ENCODE results near the gene SPEG. TPM values are rescaled to one million over a fixed set of nuclear protein-coding genes. Genes with fewer than 3 reads are reported as not detected.

Gene SPEG
- total and polyA plus RNA-seq, 2 of the 13 experiments (the other 11 are each of a cell fraction or from before 2014, with no cell fraction given), result 0.18 to 0.24 TPM

DNA sequence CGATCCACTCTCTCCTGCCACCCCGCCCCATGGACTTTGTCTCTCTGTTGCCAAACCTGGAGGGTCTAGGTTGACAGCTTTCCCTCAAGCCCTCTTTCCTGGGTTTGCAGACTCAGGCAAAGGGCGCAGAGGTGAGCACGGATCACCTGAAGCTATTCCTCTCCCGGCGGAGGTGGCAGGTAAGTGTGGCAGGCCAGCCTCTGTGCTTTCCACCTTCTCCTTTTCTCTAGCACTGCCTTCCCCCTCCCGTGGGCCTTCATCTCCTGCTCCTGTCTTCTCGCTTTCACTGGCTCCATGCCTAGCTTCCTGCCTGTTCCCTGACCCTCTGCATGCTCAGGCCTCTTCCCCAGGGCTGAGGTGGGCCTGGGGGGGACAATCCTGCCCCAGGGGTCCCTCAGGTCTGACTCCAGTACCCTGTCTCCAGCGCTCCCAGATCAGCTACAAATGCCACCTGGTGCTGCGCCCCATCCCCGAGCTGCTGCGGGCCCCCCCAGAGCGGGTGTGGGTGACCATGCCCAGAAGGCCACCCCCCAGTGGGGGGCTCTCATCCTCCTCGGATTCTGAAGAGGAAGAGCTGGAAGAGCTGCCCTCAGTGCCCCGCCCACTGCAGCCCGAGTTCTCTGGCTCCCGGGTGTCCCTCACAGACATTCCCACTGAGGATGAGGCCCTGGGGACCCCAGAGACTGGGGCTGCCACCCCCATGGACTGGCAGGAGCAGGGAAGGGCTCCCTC is 48.2 kb downstream of the SPEG start:
- Histone ChIP-seq H3K27ac (ENCODE audit: extremely low read length, insufficient read depth, low read length) (no peak overlapping the region), H3K4me3 (replicated peaks in 1 of 3; ENCODE audit: insufficient read depth in 1 of 3, low read depth in 2 of 3, low read length in 3 of 3) (no peak overlapping the region), H3K4me2 (ENCODE audit: low read depth, low read length) (no peak overlapping the region), H2AFZ (ENCODE audit: low read length) (no peak overlapping the region), H3K9me3 (ENCODE audit: low read length) (no peaks in the 10 kb centered on the region), H3K9ac (ENCODE audit: insufficient read depth, low read depth, low read length) (no peak overlapping the region), H4K20me1 (ENCODE audit: insufficient read depth, low read length) (no peaks in the 10 kb centered on the region), H3K27me3 (ENCODE audit: control insufficient read depth in 1 of 2, insufficient read depth in 2 of 2, low read length in 2 of 2) (peaks cover 55 to 98% of the 10 kb centered on the region in 2 experiments), H3K79me2 (ENCODE audit: insufficient read depth, low read length) (no peaks in the 10 kb centered on the region), H3K4me1 (ENCODE audit: insufficient read depth, low read length) (peaks cover 13% of the 10 kb centered on the region), H3K36me3 (replicated peaks in 1 of 2; ENCODE audit: control insufficient read depth in 1 of 2, insufficient read depth in 2 of 2, low read length in 2 of 2) (no peaks in the 10 kb centered on the region)
- FAIRE-seq (no peak), DNase-seq (ENCODE audit: low spot score) (no peak), ATAC-seq (peak; percentile 9; the same call in 1 of the 3 replicates)
- ChIA-PET CTCF (ENCODE audit: low intra/inter-chr PET ratio, low total read pairs) (no interaction called here), POLR2A (interaction anchor here (0.7 to 3.0 kb wide), 2 partner anchors 15 to 196 kb away, joined by 3 to 12 read pairs; partner anchors contain the start of gene GMPPA)
- no peak for TF ChIP-seq ZNF790 (CRISPR knock-in tag; IDR thresholded peaks at IDR 0.05; ENCODE audit: borderline replicate concordance)
- TF ChIP-seq TOE1 (CRISPR knock-in tag; IDR thresholded peaks at IDR 0.05), result no peak
- TF ChIP-seq KDM5B (CRISPR knock-in tag; IDR thresholded peaks at IDR 0.05; ENCODE audit: borderline replicate concordance), result no peak
- peak; percentile 43 for TF ChIP-seq HNF4A (CRISPR knock-in tag; IDR thresholded peaks at IDR 0.05)
- no TSS peak for BruUV-seq (replicated peaks)
- intact Hi-C loops (cut with micrococcal nuclease; ENCODE audit: unreplicated experiment), result no loop called here
- in situ Hi-C loops (cut with HindIII; ENCODE audit: extremely low pct_ligation_motif_present, low pct_unique_long_range_greater_than_20kb), result no loop called here
- 33% methylated on average over 14 of the region's 17 CpGs for WGBS (ENCODE audit: low lambda C conversion rate)

DNA sequence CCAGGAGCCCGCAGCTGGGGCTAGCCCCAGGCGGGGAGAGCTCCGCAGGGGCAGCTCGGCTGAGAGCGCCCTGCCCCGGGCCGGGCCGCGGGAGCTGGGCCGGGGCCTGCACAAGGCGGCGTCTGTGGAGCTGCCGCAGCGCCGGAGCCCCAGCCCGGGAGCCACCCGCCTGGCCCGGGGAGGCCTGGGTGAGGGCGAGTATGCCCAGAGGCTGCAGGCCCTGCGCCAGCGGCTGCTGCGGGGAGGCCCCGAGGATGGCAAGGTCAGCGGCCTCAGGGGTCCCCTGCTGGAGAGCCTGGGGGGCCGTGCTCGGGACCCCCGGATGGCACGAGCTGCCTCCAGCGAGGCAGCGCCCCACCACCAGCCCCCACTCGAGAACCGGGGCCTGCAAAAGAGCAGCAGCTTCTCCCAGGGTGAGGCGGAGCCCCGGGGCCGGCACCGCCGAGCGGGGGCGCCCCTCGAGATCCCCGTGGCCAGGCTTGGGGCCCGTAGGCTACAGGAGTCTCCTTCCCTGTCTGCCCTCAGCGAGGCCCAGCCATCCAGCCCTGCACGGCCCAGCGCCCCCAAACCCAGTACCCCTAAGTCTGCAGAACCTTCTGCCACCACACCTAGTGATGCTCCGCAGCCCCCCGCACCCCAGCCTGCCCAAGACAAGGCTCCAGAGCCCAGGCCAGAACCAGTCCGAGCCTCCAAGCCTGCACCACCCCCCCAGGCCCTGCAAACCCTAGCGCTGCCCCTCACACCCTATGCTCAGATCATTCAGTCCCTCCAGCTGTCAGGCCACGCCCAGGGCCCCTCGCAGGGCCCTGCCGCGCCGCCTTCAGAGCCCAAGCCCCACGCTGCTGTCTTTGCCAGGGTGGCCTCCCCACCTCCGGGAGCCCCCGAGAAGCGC is 49.1 kb downstream of the SPEG start:
- Histone ChIP-seq H3K4me2 (ENCODE audit: low read depth, low read length) (peak overlapping the region; percentile 36; the same call in 1 of the 2 replicates), H3K36me3 (replicated peaks in 1 of 2; ENCODE audit: control insufficient read depth in 1 of 2, insufficient read depth in 2 of 2, low read length in 2 of 2) (no peaks in the 10 kb centered on the region), H3K4me1 (ENCODE audit: insufficient read depth, low read length) (peaks cover 13% of the 10 kb centered on the region), H3K9ac (ENCODE audit: insufficient read depth, low read depth, low read length) (no peak overlapping the region), H2AFZ (ENCODE audit: low read length) (no peak overlapping the region), H3K79me2 (ENCODE audit: insufficient read depth, low read length) (no peaks in the 10 kb centered on the region), H4K20me1 (ENCODE audit: insufficient read depth, low read length) (no peaks in the 10 kb centered on the region), H3K4me3 (replicated peaks in 1 of 3; ENCODE audit: insufficient read depth in 1 of 3, low read depth in 2 of 3, low read length in 3 of 3) (peak overlapping the region in 1 of 3 experiments; percentile 44; a peak in 1 of 6 replicates), H3K27me3 (ENCODE audit: control insufficient read depth in 1 of 2, insufficient read depth in 2 of 2, low read length in 2 of 2) (peaks cover 62 to 98% of the 10 kb centered on the region in 2 experiments), H3K27ac (ENCODE audit: extremely low read length, insufficient read depth, low read length) (no peak overlapping the region), H3K9me3 (ENCODE audit: low read length) (no peaks in the 10 kb centered on the region)
- CTCF ChIA-PET (ENCODE audit: low intra/inter-chr PET ratio, low total read pairs), result no interaction called here
- BruUV-seq (replicated peaks), result no TSS peak
- WGBS (ENCODE audit: low lambda C conversion rate), result 17% methylated on average over 9 of the region's 58 CpGs
- ATAC-seq, result peak; percentile 12
- FAIRE-seq, result no peak
- no peak for DNase-seq (ENCODE audit: low spot score)
- POLR2A ChIA-PET, result interaction anchor here (3.0 kb wide), 1 partner anchor 15 kb away, joined by 12 read pairs; the partner anchor contains the start of gene GMPPA
- in situ Hi-C loops (cut with HindIII; ENCODE audit: extremely low pct_ligation_motif_present, low pct_unique_long_range_greater_than_20kb) (no loop called here), intact Hi-C loops (cut with micrococcal nuclease; ENCODE audit: unreplicated experiment) (no loop called here)
- no peak for TF ChIP-seq MIER3 (CRISPR knock-in tag; IDR thresholded peaks at IDR 0.05; ENCODE audit: borderline replicate concordance)
- no peak for TF ChIP-seq ZSCAN29 (CRISPR knock-in tag; conservative IDR thresholded peaks at IDR 0.05)
- TF ChIP-seq, protein P1, sequence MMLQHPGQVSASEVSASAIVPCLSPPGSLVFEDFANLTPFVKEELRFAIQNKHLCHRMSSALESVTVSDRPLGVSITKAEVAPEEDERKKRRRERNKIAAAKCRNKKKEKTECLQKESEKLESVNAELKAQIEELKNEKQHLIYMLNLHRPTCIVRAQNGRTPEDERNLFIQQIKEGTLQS (CRISPR knock-in tag; IDR thresholded peaks at IDR 0.05), result no peak
- TF ChIP-seq, protein P2, sequence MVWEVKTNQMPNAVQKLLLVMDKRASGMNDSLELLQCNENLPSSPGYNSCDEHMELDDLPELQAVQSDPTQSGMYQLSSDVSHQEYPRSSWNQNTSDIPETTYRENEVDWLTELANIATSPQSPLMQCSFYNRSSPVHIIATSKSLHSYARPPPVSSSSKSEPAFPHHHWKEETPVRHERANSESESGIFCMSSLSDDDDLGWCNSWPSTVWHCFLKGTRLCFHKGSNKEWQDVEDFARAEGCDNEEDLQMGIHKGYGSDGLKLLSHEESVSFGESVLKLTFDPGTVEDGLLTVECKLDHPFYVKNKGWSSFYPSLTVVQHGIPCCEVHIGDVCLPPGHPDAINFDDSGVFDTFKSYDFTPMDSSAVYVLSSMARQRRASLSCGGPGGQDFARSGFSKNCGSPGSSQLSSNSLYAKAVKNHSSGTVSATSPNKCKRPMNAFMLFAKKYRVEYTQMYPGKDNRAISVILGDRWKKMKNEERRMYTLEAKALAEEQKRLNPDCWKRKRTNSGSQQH (CRISPR knock-in tag; IDR thresholded peaks at IDR 0.05; ENCODE audit: low read depth), result no peak
- TF ChIP-seq IRF2 (CRISPR knock-in tag; IDR thresholded peaks at IDR 0.05), result no peak
- peak; percentile 8 for TF ChIP-seq HNRNPLL (IDR thresholded peaks at IDR 0.05; ENCODE audit: low read depth, low read length, poor library complexity, severe bottlenecking)
- no peak for TF ChIP-seq HNRNPUL1 (IDR thresholded peaks at IDR 0.05; ENCODE audit: low read depth, low read length)
- TF ChIP-seq SOX13 (IDR thresholded peaks at IDR 0.05), result no peak
- no peak for TF ChIP-seq SOX13 (CRISPR knock-in tag; conservative IDR thresholded peaks at IDR 0.05 in 1 of 2, IDR thresholded peaks at IDR 0.05 in 1 of 2)
- TF ChIP-seq NCOA5 (CRISPR knock-in tag; IDR thresholded peaks at IDR 0.05), result no peak
